K562 (cell line): ENCODE results near the gene ZBTB8B. TPM values are rescaled to one million over a fixed set of nuclear protein-coding genes. Genes with fewer than 3 reads are reported as not detected.
A peak's percentile ranks its signal among the peaks of the same experiment; 100 is the strongest.

ENCODE experiments used
- ATF7 ChIP-seq: fragments of 450-650 bp; IDR thresholded peaks from 2 replicates; pipeline ENCODE4 v1.7.1; 2014; ENCODE audit warnings: mild to moderate bottlenecking, moderate library complexity
- CEBPB ChIP-seq: fragments of 450-650 bp; IDR thresholded peaks from 2 replicates; pipeline ENCODE4 v1.6.1; 2016; ENCODE audit warnings: missing genetic modification characterization, missing compliant biosample characterization
- EHMT2 ChIP-seq: fragments of 450-650 bp; IDR thresholded peaks from 2 replicates; pipeline ENCODE4 v1.6.1; 2018; ENCODE audit warnings: antibody characterized with exemption
- EP400 ChIP-seq: fragments of 450-650 bp; IDR thresholded peaks from 2 replicates; pipeline ENCODE4 v1.6.1; 2017; ENCODE audit warnings: antibody characterized with exemption, mild to moderate bottlenecking, moderate library complexity
- HDAC1 ChIP-seq, 2 experiments: fragments of 450-650 bp; IDR thresholded peaks; 2 replicates each; pipeline ENCODE4 v1.6.1; 2016 to 2017; ENCODE audit warnings: inconsistent platforms in 1 of 2, mild to moderate bottlenecking in 1 of 2, moderate library complexity in 1 of 2
- IFI16 ChIP-seq: fragments of 250-450 bp; sonication (Bioruptor Pico); IDR thresholded peaks from 2 replicates; pipeline ENCODE4 v2.1.2; 2022; ENCODE audit warnings: mild to moderate bottlenecking, inconsistent platforms
- LEF1 ChIP-seq: fragments of 450-650 bp; IDR thresholded peaks from 2 replicates; pipeline ENCODE4 v1.6.1; 2016; ENCODE audit warnings: mild to moderate bottlenecking
- NR2C1 ChIP-seq, 2 experiments: fragments of 450-650 bp; IDR thresholded peaks; 2 replicates each; pipeline ENCODE4 v1.6.1; 2017; ENCODE audit warnings: mild to moderate bottlenecking in 2 of 2, antibody characterized with exemption in 1 of 2, inconsistent platforms in 1 of 2, missing compliant biosample characterization in 1 of 2, missing genetic modification characterization in 1 of 2
- PHB2 ChIP-seq: fragments of 450-650 bp; IDR thresholded peaks from 2 replicates; pipeline ENCODE4 v1.6.1; 2017; ENCODE audit warnings: low read depth
- PHF8 ChIP-seq: fragments of 200-600 bp; sonication (generic); IDR thresholded peaks from 2 replicates; pipeline ENCODE4 v1.6.1; 2012; ENCODE audit warnings: mixed run types, mild to moderate bottlenecking, inconsistent platforms, low read length, moderate library complexity, borderline replicate concordance
- U2AF2 ChIP-seq: fragments of 200-400 bp; formaldehyde crosslinking; optimal IDR thresholded peaks from 2 replicates; pipeline ENCODE3; 2017; ENCODE audit warnings: low read depth, mild to moderate bottlenecking, low read length
- XRCC4 ChIP-seq: IDR thresholded peaks from one replicate; pipeline ENCODE4 v1.6.1; 2011; ENCODE audit not compliant: insufficient read depth, insufficient read length; ENCODE audit errors: extremely low read depth
- ZNF12 ChIP-seq: sonication (generic); formaldehyde crosslinking; IDR thresholded peaks from 2 replicates; pipeline ENCODE4 v1.4.0; 2020; ENCODE audit warnings: mild to moderate bottlenecking, missing genetic modification reagents
- ZNF695 ChIP-seq: fragments of 450-650 bp; formaldehyde crosslinking; IDR thresholded peaks from 2 replicates; pipeline ENCODE4 v1.4.0; 2020; ENCODE audit warnings: mild to moderate bottlenecking, moderate library complexity
- ZNF766 ChIP-seq: fragments of 200-800 bp; sonication (Bioruptor generic); conservative IDR thresholded peaks from 2 replicates; pipeline ENCODE4 v1.6.1; 2016; ENCODE audit warnings: missing genetic modification characterization, missing compliant biosample characterization
- ZSCAN29 ChIP-seq: fragments of 450-650 bp; IDR thresholded peaks from 2 replicates; pipeline ENCODE4 v1.6.1; 2017
- polyA plus RNA-seq, 8 experiments: library from polyadenylated mRNA; depleted of rRNA in 4 of 8; stranded (reverse) in 5 of 8; unstranded in 3 of 8; fragments of >200 nt; fragmentation: Nextera tagmentation in 2 of 8; fragmentation: Illumina TruSeq in 1 of 8; extraction: Ambion mirVana in 2 of 8; extraction: Trizol in 1 of 8; gene quantifications; 2 replicates each; pipeline versions ENCODE4 v1.2.1 to v1.2.3, GENCODE V29; 2011 to 2014; ENCODE audit warnings: inconsistent platforms in 1 of 8, missing spikeins in 1 of 8
- total RNA-seq, 7 experiments: library from RNA; depleted of rRNA in 6 of 7; stranded (reverse); fragments of >200 nt in 6 of 7; fragmentation: Illumina TruSeq in 2 of 7; extraction: Trizol in 2 of 7; gene quantifications; 2 replicates each; pipeline versions ENCODE4 v1.2.1 to v1.2.3, GENCODE V29; 2011 to 2021; ENCODE audit warnings: low replicate concordance in 1 of 7
- TF ChIP-seq, protein P1 (sequence below), 2 experiments: IDR thresholded peaks; 2 replicates each; pipeline ENCODE4 v1.6.1; 2012; ENCODE audit warnings: improper control_type of control experiment in 2 of 2, low read depth in 2 of 2, low read length in 2 of 2, borderline replicate concordance in 1 of 2
- TF ChIP-seq, protein P2 (sequence below), 2 experiments: fragments of 200-800 bp in 1 of 2; sonication (Bioruptor generic) in 1 of 2; sonication (generic) in 1 of 2; formaldehyde crosslinking in 1 of 2; IDR thresholded peaks in 1 of 2; conservative IDR thresholded peaks in 1 of 2; 2 replicates each; pipeline versions ENCODE4 v1.5.0 to v1.6.1; 2016 to 2020; ENCODE audit warnings: missing compliant biosample characterization in 1 of 2, missing genetic modification characterization in 1 of 2, missing genetic modification reagents in 1 of 2
- TF ChIP-seq, protein P3 (sequence below), 2 experiments: fragments of 450-650 bp in 1 of 2; sonication (generic) in 1 of 2; formaldehyde crosslinking in 1 of 2; IDR thresholded peaks in 1 of 2; conservative IDR thresholded peaks in 1 of 2; 2 replicates each; pipeline versions ENCODE4 v1.6.1 to v1.8.1; 2016 to 2023; ENCODE audit warnings: mild to moderate bottlenecking in 2 of 2, moderate library complexity in 2 of 2, inconsistent platforms in 1 of 2, missing genetic modification reagents in 1 of 2
- TF ChIP-seq, protein P4 (sequence below): fragments of 450-650 bp; conservative IDR thresholded peaks from 2 replicates; pipeline ENCODE4 v1.6.1; 2016; ENCODE audit warnings: missing genetic modification characterization, low read depth, mild to moderate bottlenecking, control low read depth, missing compliant biosample characterization
- TF ChIP-seq, protein P5 (sequence below): sonication (generic); formaldehyde crosslinking; IDR thresholded peaks from 2 replicates; pipeline ENCODE4 v1.8.1; 2022; ENCODE audit warnings: missing genetic modification reagents

ZBTB8B gene
- total and polyA plus RNA-seq, 9 of the 15 experiments (the other 6 are each of a cell fraction or from before 2014, with no cell fraction given), result not detected

DNA sequence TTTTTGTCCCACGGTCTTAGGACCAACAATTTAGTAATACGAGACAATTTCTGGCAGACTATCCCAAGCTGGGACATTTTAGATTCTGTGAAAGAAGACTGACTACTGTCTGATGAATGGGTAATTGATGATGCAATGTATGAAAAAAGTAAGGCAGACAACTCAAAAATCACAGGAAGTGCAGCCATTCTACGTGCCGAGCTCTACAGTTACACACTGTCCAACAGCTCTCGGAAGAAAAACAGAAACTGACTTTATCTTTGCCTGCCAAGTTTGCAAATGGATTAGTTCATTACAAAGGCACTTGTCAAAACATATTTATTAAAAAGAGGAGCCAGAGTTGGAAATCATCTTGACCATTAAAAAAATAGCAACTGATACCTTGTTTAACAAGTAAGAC is 31.3 kb downstream of the ZBTB8B start (continued):
- TF ChIP-seq, protein P1, sequence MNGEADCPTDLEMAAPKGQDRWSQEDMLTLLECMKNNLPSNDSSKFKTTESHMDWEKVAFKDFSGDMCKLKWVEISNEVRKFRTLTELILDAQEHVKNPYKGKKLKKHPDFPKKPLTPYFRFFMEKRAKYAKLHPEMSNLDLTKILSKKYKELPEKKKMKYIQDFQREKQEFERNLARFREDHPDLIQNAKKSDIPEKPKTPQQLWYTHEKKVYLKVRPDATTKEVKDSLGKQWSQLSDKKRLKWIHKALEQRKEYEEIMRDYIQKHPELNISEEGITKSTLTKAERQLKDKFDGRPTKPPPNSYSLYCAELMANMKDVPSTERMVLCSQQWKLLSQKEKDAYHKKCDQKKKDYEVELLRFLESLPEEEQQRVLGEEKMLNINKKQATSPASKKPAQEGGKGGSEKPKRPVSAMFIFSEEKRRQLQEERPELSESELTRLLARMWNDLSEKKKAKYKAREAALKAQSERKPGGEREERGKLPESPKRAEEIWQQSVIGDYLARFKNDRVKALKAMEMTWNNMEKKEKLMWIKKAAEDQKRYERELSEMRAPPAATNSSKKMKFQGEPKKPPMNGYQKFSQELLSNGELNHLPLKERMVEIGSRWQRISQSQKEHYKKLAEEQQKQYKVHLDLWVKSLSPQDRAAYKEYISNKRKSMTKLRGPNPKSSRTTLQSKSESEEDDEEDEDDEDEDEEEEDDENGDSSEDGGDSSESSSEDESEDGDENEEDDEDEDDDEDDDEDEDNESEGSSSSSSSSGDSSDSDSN (IDR thresholded peaks at IDR 0.05; ENCODE audit: borderline replicate concordance in 1 of 2, low read depth in 2 of 2, low read length in 2 of 2), result no peak
- TF ChIP-seq ZNF12 (CRISPR knock-in tag) (no peak), XRCC4 (no peak), ZNF695 (CRISPR knock-in tag) (no peak), HDAC1 (IDR thresholded peaks at IDR 0.05) (no peak), ZNF766 (CRISPR knock-in tag) (0 out of 2 replicates have a peak, but pooled peaks have one; percentile 43), ATF7 (peak; percentile 78), PHF8 (no peak), EHMT2 (peak; percentile 41; the same call in 1 of the 2 replicates), IFI16 (CRISPR knock-in tag) (no peak), PHB2 (no peak), NR2C1 (IDR thresholded peaks at IDR 0.05) (no peak), NR2C1 (tag; IDR thresholded peaks at IDR 0.05) (no peak), U2AF2 (no peak), ZSCAN29 (no peak), EP400 (peak; percentile 22; the same call in 1 of the 2 replicates), CEBPB (peak; percentile 94), LEF1 (no peak)
- TF ChIP-seq, protein P2, sequence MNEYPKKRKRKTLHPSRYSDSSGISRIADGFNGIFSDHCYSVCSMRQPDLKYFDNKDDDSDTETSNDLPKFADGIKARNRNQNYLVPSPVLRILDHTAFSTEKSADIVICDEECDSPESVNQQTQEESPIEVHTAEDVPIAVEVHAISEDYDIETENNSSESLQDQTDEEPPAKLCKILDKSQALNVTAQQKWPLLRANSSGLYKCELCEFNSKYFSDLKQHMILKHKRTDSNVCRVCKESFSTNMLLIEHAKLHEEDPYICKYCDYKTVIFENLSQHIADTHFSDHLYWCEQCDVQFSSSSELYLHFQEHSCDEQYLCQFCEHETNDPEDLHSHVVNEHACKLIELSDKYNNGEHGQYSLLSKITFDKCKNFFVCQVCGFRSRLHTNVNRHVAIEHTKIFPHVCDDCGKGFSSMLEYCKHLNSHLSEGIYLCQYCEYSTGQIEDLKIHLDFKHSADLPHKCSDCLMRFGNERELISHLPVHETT (CRISPR knock-in tag; conservative IDR thresholded peaks at IDR 0.05 in 1 of 2, IDR thresholded peaks at IDR 0.05 in 1 of 2), result no peak
- TF ChIP-seq, protein P3, sequence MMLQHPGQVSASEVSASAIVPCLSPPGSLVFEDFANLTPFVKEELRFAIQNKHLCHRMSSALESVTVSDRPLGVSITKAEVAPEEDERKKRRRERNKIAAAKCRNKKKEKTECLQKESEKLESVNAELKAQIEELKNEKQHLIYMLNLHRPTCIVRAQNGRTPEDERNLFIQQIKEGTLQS (IDR thresholded peaks at IDR 0.05), result peak; percentile 99
- TF ChIP-seq, protein P3 (CRISPR knock-in tag; conservative IDR thresholded peaks at IDR 0.05), result no peak
- TF ChIP-seq, protein P4, sequence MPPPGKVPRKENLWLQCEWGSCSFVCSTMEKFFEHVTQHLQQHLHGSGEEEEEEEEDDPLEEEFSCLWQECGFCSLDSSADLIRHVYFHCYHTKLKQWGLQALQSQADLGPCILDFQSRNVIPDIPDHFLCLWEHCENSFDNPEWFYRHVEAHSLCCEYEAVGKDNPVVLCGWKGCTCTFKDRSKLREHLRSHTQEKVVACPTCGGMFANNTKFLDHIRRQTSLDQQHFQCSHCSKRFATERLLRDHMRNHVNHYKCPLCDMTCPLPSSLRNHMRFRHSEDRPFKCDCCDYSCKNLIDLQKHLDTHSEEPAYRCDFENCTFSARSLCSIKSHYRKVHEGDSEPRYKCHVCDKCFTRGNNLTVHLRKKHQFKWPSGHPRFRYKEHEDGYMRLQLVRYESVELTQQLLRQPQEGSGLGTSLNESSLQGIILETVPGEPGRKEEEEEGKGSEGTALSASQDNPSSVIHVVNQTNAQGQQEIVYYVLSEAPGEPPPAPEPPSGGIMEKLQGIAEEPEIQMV, result peak; percentile 44; the same call in 1 of the 2 replicates
- TF ChIP-seq, protein P5, sequence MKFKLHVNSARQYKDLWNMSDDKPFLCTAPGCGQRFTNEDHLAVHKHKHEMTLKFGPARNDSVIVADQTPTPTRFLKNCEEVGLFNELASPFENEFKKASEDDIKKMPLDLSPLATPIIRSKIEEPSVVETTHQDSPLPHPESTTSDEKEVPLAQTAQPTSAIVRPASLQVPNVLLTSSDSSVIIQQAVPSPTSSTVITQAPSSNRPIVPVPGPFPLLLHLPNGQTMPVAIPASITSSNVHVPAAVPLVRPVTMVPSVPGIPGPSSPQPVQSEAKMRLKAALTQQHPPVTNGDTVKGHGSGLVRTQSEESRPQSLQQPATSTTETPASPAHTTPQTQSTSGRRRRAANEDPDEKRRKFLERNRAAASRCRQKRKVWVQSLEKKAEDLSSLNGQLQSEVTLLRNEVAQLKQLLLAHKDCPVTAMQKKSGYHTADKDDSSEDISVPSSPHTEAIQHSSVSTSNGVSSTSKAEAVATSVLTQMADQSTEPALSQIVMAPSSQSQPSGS, result no peak
